GM21526 (cell line): Measurements from ENCODE around the gene MYRIP.

Experiments used
- ATAC-seq: cut with Tn5 transposase; IDR thresholded peaks from one replicate; pipeline ENCODE4 v1.9.1; 2021; ENCODE audit warnings: moderate library complexity; ENCODE audit not compliant: unreplicated experiment, low FRiP score

MYRIP gene

GRCh38 chr3:39900462-39901002, 91.1 kb downstream of the MYRIP start:
- no peak for ATAC-seq

- ATAC-seq: no peak
These were observed 93.8 kb downstream of the MYRIP start for GRCh38 chr3:39903253-39903652.

GRCh38 chr3:39905788-39906187, 96.4 kb downstream of the MYRIP start:
- no peak for ATAC-seq

- ATAC-seq: no peak
These were observed 98.6 kb downstream of the MYRIP start for GRCh38 chr3:39907981-39908380.

GRCh38 chr3:39910135-39910534, 100.7 kb downstream of the MYRIP start:
- ATAC-seq: no peak

GRCh38 chr3:39910826-39911464, 101.5 kb downstream of the MYRIP start:
- no peak for ATAC-seq

- ATAC-seq: no peak
These were observed 102.3 kb downstream of the MYRIP start for GRCh38 chr3:39911465-39912309.

- ATAC-seq: no peak
These were observed 105.6 kb downstream of the MYRIP start for GRCh38 chr3:39915027-39915426.

GRCh38 chr3:39917065-39917773, 107.8 kb downstream of the MYRIP start:
- ATAC-seq: no peak

GRCh38 chr3:39919281-39919680, 109.9 kb downstream of the MYRIP start:
- ATAC-seq: no peak

GRCh38 chr3:39920271-39920670, 110.9 kb downstream of the MYRIP start:
- ATAC-seq: no peak

GRCh38 chr3:39927479-39927878, 118.1 kb downstream of the MYRIP start:
- ATAC-seq: no peak

- ATAC-seq: no peak
These were observed 124.7 kb downstream of the MYRIP start for GRCh38 chr3:39933986-39934693.

- no peak for ATAC-seq
These were observed 125.3 kb downstream of the MYRIP start for GRCh38 chr3:39934696-39935095.

- ATAC-seq: no peak
These were observed 125.9 kb downstream of the MYRIP start for GRCh38 chr3:39935261-39935660.

GRCh38 chr3:39936848-39937247, 127.4 kb downstream of the MYRIP start:
- ATAC-seq: no peak

GRCh38 chr3:39937315-39937714, 127.9 kb downstream of the MYRIP start:
- ATAC-seq: no peak

GRCh38 chr3:39937874-39938273, 128.5 kb downstream of the MYRIP start:
- ATAC-seq: no peak

GRCh38 chr3:39941931-39942330, 132.5 kb downstream of the MYRIP start:
- no peak for ATAC-seq

GRCh38 chr3:39960515-39961191, 151.2 kb downstream of the MYRIP start:
- ATAC-seq: no peak
